ENCODE results near the gene STARD8. TPM values are rescaled to one million over a fixed set of nuclear protein-coding genes. Genes with fewer than 3 reads are reported as not detected.

Gene STARD8
- total and polyA plus RNA-seq, 2 donors (not counting 1 experiment from before 2014, with no cell fraction given) = 0.33 to 0.54 TPM

GRCh38 chrX:68690936-68691501 is 43.6 kb downstream of the STARD8 start:
- H3K79me2 ChIP-seq (ENCODE audit: control insufficient read depth, insufficient read depth, low read length) = no peaks in the 10 kb centered on the region
- CTCF ChIA-PET = no interaction called here
- WGBS (ENCODE audit: insufficient coverage) = 100% methylated on average over 2 of the region's 4 CpGs
- H3K4me1 ChIP-seq (ENCODE audit: control insufficient read depth in 2 of 2, insufficient read depth in 2 of 2, low read length in 2 of 2) = peaks cover 0 to 11% of the 10 kb centered on the region in 2 donors
- DNase-seq (no peak), ATAC-seq (ENCODE audit: low read depth) (no peak)
- no peak overlapping the region for H3K4me2 ChIP-seq (replicated peaks; ENCODE audit: low read depth, low read length, poor library complexity, severe bottlenecking)
- TF ChIP-seq EZH2 (IDR thresholded peaks at IDR 0.05; ENCODE audit: borderline replicate concordance, insufficient read depth, low read depth, low read length, poor library complexity, severe bottlenecking) (no peak), CTCF (IDR thresholded peaks at IDR 0.05) (no peak)
- no peaks in the 10 kb centered on the region for H3K36me3 ChIP-seq (replicated peaks in 1 of 2; ENCODE audit: control extremely low read depth in 1 of 2, control insufficient read depth in 1 of 2, extremely low read depth in 1 of 2, insufficient read depth in 2 of 2, low read length in 1 of 2)
- Mint-ChIP-seq H3K27me3 (peaks cover 16% of the 10 kb centered on the region), H3K9me3 (ENCODE audit: insufficient read depth) (no peaks in the 10 kb centered on the region), H3K27ac (no peak overlapping the region), H3K4me3 (no peak overlapping the region), H3K4me1 (peaks cover 15% of the 10 kb centered on the region)
- H3K4me3 ChIP-seq (ENCODE audit: control extremely low read depth in 1 of 5, extremely low read depth in 1 of 5, insufficient read depth in 1 of 5, low read depth in 2 of 5, low read length in 4 of 5) = no peak overlapping the region
- no peak overlapping the region for H3K9ac ChIP-seq (ENCODE audit: low read length)
- POLR2A ChIA-PET = no interaction called here
- H3K27ac ChIP-seq (ENCODE audit: low read length in 2 of 2) = no peak overlapping the region
- intact Hi-C loops (cut with micrococcal nuclease) = no loop called here
- H2AFZ ChIP-seq (ENCODE audit: insufficient read depth, low read depth, low read length, poor library complexity, severe bottlenecking) = no peak overlapping the region
- peaks cover 0 to 16% (median 0%) of the 10 kb centered on the region in 4 experiments for H3K27me3 ChIP-seq (replicated peaks in 1 of 4; ENCODE audit: control extremely low read depth in 1 of 4, control insufficient read depth in 3 of 4, insufficient read depth in 4 of 4, low read length in 3 of 4)
- no peaks in the 10 kb centered on the region for H4K20me1 ChIP-seq (ENCODE audit: control insufficient read depth, insufficient read depth, low read length, poor library complexity, severe bottlenecking)
- H3K9me3 ChIP-seq (ENCODE audit: control extremely low read depth in 1 of 3, control insufficient read depth in 2 of 3, insufficient read depth in 1 of 3, low read length in 2 of 3) = no peaks in the 10 kb centered on the region

DNA sequence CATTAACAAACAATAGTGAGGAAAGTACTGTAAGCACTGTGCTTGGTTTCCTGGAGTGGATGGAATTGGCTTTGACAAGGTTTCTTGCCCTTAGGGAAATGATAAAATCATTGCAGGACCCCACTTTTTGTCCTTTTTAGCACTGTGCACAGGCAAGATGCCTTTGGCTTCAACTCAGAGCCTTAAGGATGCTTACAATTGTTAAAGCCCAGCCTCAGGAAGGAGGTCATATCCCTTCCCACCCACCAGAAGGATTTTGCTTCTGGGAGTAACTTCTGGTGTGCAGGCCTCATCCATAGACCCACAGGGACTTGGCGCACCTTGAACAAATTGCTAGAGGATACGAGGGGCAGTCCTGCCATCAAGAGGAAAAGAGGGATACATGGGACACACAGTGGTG is 44.5 kb downstream of the STARD8 start:
- intact Hi-C loops (cut with micrococcal nuclease) = no loop called here
- H3K27me3 Mint-ChIP-seq = peaks cover 11% of the 10 kb centered on the region
- no peak for ATAC-seq (ENCODE audit: low read depth)
- H3K9me3 ChIP-seq (ENCODE audit: control extremely low read depth in 1 of 3, control insufficient read depth in 2 of 3, insufficient read depth in 1 of 3, low read length in 2 of 3) = no peaks in the 10 kb centered on the region
- no peak overlapping the region for H3K4me2 ChIP-seq (replicated peaks; ENCODE audit: low read depth, low read length, poor library complexity, severe bottlenecking)
- TF ChIP-seq CTCF (IDR thresholded peaks at IDR 0.05) = no peak
- TF ChIP-seq EZH2 (IDR thresholded peaks at IDR 0.05; ENCODE audit: borderline replicate concordance, insufficient read depth, low read depth, low read length, poor library complexity, severe bottlenecking) = no peak
- no peak overlapping the region for H3K4me3 ChIP-seq (ENCODE audit: control extremely low read depth in 1 of 5, extremely low read depth in 1 of 5, insufficient read depth in 1 of 5, low read depth in 2 of 5, low read length in 4 of 5)
- no peak overlapping the region for H2AFZ ChIP-seq (ENCODE audit: insufficient read depth, low read depth, low read length, poor library complexity, severe bottlenecking)
- H3K4me3 Mint-ChIP-seq = no peak overlapping the region
- no peak overlapping the region for H3K27ac Mint-ChIP-seq
- no peaks in the 10 kb centered on the region for H3K79me2 ChIP-seq (ENCODE audit: control insufficient read depth, insufficient read depth, low read length)
- WGBS (ENCODE audit: insufficient coverage) = 100% methylated on average over 1 of the region's 2 CpGs
- no peak overlapping the region for H3K27ac ChIP-seq (ENCODE audit: low read length in 2 of 2)
- peaks cover 0 to 7% of the 10 kb centered on the region in 2 donors for H3K4me1 ChIP-seq (ENCODE audit: control insufficient read depth in 2 of 2, insufficient read depth in 2 of 2, low read length in 2 of 2)
- no peaks in the 10 kb centered on the region for H3K36me3 ChIP-seq (replicated peaks in 1 of 2; ENCODE audit: control extremely low read depth in 1 of 2, control insufficient read depth in 1 of 2, extremely low read depth in 1 of 2, insufficient read depth in 2 of 2, low read length in 1 of 2)
- H3K9ac ChIP-seq (ENCODE audit: low read length) = no peak overlapping the region
- ChIA-PET CTCF (no interaction called here), POLR2A (no interaction called here)
- peaks cover 0 to 13% (median 0%) of the 10 kb centered on the region in 4 experiments for H3K27me3 ChIP-seq (replicated peaks in 1 of 4; ENCODE audit: control extremely low read depth in 1 of 4, control insufficient read depth in 3 of 4, insufficient read depth in 4 of 4, low read length in 3 of 4)
- H3K9me3 Mint-ChIP-seq (ENCODE audit: insufficient read depth) = no peaks in the 10 kb centered on the region
- no peak for DNase-seq
- H4K20me1 ChIP-seq (ENCODE audit: control insufficient read depth, insufficient read depth, low read length, poor library complexity, severe bottlenecking) = no peaks in the 10 kb centered on the region
- H3K4me1 Mint-ChIP-seq = peaks cover 11% of the 10 kb centered on the region

Measured in B cell (primary cell).